NT2/D1 (cell line): ENCODE data around the gene SRL.

Experiments used
- SUZ12 ChIP-seq: IDR thresholded peaks from 2 replicates; pipeline ENCODE4 v1.6.1; 2011; ENCODE audit not compliant: insufficient read length, insufficient read depth; ENCODE audit errors: extremely low read depth
- YY1 ChIP-seq: IDR thresholded peaks from 2 replicates; pipeline ENCODE4 v1.6.1; 2011; ENCODE audit not compliant: insufficient read length, insufficient read depth
- ZNF274 ChIP-seq: IDR thresholded peaks from 2 replicates; pipeline ENCODE4 v1.6.1; 2011; ENCODE audit warnings: mild to moderate bottlenecking, low read depth, low read length

DNA sequence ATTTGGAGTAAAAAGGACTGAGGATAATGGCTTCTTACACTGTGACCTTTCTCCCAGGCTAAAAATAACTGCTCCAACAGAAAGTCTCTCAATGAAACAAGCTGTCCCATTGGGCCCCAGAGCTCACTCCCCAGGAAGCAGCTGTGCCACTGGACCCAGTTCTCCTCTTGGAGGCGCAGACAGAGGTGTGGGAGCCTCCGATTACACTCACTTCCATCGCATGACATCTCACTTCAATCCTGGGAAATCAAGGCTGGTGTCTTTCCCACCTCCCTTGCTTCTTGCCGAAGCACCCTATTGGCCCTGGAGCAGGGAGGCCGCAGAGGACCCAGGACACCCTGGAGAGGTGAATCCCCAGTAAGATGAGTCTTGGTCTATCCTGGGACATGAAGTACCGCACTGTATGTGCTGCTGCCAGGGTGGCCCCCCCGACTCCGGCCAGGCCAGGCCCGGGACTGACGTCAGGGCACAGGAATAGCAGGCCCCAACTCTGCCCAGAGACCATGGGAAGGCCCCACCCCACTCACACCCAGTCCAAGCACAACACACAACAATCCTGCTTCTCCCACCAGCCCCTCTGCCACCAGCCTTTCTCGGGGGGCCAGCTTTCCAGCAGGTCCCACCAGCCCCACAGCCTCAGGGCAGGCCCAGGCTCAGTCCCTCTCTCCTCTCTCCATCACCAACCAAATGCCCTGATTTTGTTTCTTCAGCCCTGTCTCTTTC, 29.5 kb downstream of the SRL start:
- TF ChIP-seq SUZ12 (no peak), YY1 (no peak), ZNF274 (no peak)
